ENCODE results near the gene HAUS3. TPM values are rescaled to one million over a fixed set of nuclear protein-coding genes. Genes with fewer than 3 reads are reported as not detected.

The HAUS3 gene
- total RNA-seq, 4 donors from 2014 or later, result 9.5 to 27.6 (median 10.8) TPM

DNA sequence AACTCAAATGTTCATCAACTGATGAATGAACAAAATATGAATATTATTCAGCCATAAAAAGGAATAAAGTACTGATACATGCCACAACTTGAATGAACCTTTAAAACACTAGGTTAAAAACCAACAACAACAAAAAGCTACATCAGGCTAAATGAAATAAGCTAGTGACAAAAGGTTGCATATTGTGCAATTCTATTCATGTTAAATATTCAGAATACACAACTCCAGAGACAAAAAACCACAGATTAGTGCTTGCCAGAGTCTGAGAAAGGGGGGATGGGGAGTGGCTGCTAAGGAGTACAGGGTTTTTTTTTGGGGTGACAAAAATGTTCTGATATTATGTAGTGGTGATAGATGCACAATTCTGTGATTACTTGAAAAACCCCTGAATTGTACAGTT, 58.5 kb downstream of the HAUS3 start:
- ATAC-seq (ENCODE audit: low FRiP score) (no peak), DNase-seq (ENCODE audit: low spot score) (no peak)
- TF ChIP-seq CTCF (IDR thresholded peaks at IDR 0.05), result no peak

GRCh38 chr4:2182994-2183393, 58.9 kb downstream of the HAUS3 start:
- no peak for ATAC-seq (ENCODE audit: low FRiP score)
- DNase-seq (ENCODE audit: low spot score), result no peak
- TF ChIP-seq CTCF (IDR thresholded peaks at IDR 0.05), result no peak

DNA sequence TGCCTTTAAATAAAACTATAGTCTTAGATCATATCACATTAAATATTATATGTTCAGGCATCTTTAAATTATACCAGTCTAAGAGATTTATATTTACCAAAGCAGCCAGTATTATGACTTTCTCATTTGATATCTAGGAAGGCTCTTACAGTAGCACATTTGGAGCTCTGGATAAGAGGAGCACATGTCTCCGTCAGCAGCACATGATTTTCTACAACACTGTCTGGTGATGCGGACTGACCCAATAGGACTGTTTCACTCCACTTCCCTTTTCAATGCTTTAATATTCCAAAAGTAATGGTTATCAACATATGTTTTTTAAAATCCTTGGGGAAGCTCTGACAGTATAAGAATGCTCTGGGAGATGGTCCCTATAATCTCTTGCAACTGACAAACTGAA, 61.5 kb downstream of the HAUS3 start:
- TF ChIP-seq CTCF (IDR thresholded peaks at IDR 0.05), result no peak
- no peak for DNase-seq (ENCODE audit: low spot score)
- ATAC-seq (ENCODE audit: low FRiP score), result no peak

DNA sequence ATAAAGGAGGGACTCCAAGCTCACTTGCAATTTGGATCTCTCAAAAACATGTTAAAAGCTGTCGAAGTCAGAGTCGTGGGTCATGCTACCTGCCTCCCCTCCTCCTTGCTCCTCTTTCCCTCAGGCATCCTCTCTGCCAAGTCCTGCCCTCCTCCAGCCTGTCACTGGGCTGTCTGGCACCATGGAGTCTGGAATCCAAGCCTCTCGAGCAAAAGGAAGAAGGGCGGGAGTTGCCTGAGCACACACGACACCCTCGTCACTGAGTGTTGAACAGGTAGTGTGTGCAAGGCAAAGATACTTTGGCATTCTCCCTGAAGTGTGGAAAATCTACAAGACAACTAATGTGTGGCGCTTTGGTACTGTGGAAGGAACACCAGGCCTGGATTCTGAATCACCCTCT, 62.2 kb downstream of the HAUS3 start:
- DNase-seq (ENCODE audit: low spot score) (no peak), ATAC-seq (ENCODE audit: low FRiP score) (no peak)
- no peak for TF ChIP-seq CTCF (IDR thresholded peaks at IDR 0.05)

DNA sequence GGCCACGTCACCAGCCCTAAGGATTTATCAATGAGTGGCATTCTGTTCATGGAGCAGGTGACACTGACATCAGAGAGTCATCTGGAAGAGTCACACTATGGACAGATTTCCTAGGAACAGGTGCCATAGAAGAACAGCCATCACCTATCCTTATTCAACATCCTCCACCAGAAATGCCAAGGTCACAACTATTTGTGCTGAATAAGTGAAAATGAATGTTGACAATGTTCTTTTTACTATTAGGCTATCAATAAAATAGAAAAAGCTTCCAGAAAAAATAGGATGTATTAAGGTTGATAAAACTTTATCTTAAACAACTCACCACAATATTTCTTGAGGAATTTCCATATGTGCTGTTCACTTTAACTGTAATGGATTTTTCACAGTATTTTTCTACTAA, 62.9 kb downstream of the HAUS3 start:
- DNase-seq (ENCODE audit: low spot score), result no peak
- ATAC-seq (ENCODE audit: low FRiP score), result no peak
- TF ChIP-seq CTCF (IDR thresholded peaks at IDR 0.05), result no peak

Small RNA genes lying within 50 kb of the gene (small RNA-seq; reads per million reads assigned to genes)
- not detected for gene COX6B1P5

Other genes with a start within 250 kb of the HAUS3 start
- gene NELFA, start 233.1 kb downstream of the HAUS3 start, total RNA-seq, result 10 to 100 TPM in 3 of 4 donors, 1 to 10 TPM in 1; 8.2 to 17.7 (median 13.9) TPM
- gene NAT8L, start 182.8 kb downstream of the HAUS3 start, total RNA-seq, result 10 to 100 TPM in 3 of 4 donors, 1 to 10 TPM in 1; 7.3 to 39.0 (median 14.1) TPM
- gene POLN, start within 50 bp of the HAUS3 start, total RNA-seq, result 1 to 10 TPM; 4.7 to 7.3 (median 5.1) TPM
- 100 to 1,000 TPM in 1 of 4 donors, 10 to 100 TPM in 3; 33.7 to 118 (median 59.5) TPM for gene MXD4, start 20.0 kb upstream of the HAUS3 start, total RNA-seq
- 10 to 100 TPM in 2 of 4 donors, 1 to 10 TPM in 2; 7.1 to 24.5 (median 16.7) TPM for gene ZFYVE28, start 176.5 kb upstream of the HAUS3 start, total RNA-seq
- gene CFAP99, start 176.8 kb upstream of the HAUS3 start, total RNA-seq, result under 1 TPM in 2 of 4 donors, not detected in 2; 0.32 to 0.60 TPM
- 10 to 100 TPM; 38.5 to 90.1 (median 44.5) TPM for gene RNF4, start 227.0 kb upstream of the HAUS3 start, total RNA-seq